ENCODE data around the gene ALDH3A1. TPM values are rescaled to one million over a fixed set of nuclear protein-coding genes. Genes with fewer than 3 reads are reported as not detected.

ALDH3A1 gene
- total RNA-seq, 1 experiment from 2014 or later = 0.39 TPM

DNA sequence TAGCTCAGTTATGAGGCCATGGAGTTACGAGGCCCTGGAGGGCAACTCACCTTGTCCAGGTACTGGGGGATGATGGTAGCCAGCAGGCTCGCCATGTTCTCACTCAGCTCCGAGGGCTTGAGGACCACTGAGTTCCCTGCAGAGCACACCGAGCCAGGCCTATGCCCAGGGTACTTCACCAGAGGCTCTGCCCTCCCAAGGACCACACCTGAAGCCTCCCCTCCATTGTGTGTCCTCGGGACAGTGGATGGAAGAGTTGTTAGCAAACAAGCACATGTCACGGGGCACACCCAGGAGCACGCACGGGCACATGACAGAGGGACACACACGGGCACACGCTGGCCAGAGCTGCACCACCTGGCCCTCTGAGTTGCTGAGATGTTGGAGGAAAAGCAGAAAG, 5.6 kb downstream of the ALDH3A1 start:
- Histone ChIP-seq H3K4me2 (ENCODE audit: insufficient read depth, insufficient read length, low read length) (no peak overlapping the region), H3K79me1 (ENCODE audit: insufficient read depth, low read depth, low read length, poor library complexity, severe bottlenecking) (no peaks in the 10 kb centered on the region), H3K18ac (ENCODE audit: insufficient read length, low read depth, low read length) (no peak overlapping the region), H3T11ph (ENCODE audit: low read length) (no peak overlapping the region), H2AK5ac (ENCODE audit: insufficient read length, low read length) (no peak overlapping the region), H3K23me2 (ENCODE audit: insufficient read length, low read depth, low read length, poor library complexity, severe bottlenecking) (peaks cover 7% of the 10 kb centered on the region), H2BK15ac (ENCODE audit: low read depth, low read length) (no peak overlapping the region), H3K4ac (ENCODE audit: low read depth, low read length) (no peak overlapping the region), H2BK5ac (ENCODE audit: insufficient read length, low read length) (no peak overlapping the region), H3K56ac (ENCODE audit: insufficient read length, low read depth, low read length) (no peak overlapping the region), H3K79me2 (ENCODE audit: insufficient read depth, low read length) (no peaks in the 10 kb centered on the region), H4K20me1 (ENCODE audit: control insufficient read depth, insufficient read depth, insufficient read length) (no peaks in the 10 kb centered on the region), H4K8ac (replicated peaks; ENCODE audit: insufficient read length, low read depth, low read length) (no peak overlapping the region), H4K91ac (ENCODE audit: insufficient read length, low read depth, low read length) (no peak overlapping the region), H3K9me3 (ENCODE audit: control insufficient read depth, low read depth, low read length) (no peaks in the 10 kb centered on the region), H2AFZ (ENCODE audit: low read length) (no peak overlapping the region), H2BK12ac (ENCODE audit: insufficient read length, low read depth, low read length) (no peak overlapping the region), H3K27me3 (ENCODE audit: insufficient read depth, low read length) (no peaks in the 10 kb centered on the region; the same call in 1 of the 2 replicates), H3K9ac (ENCODE audit: extremely low read depth, insufficient read length, low read length) (no peak overlapping the region), H3K14ac (ENCODE audit: insufficient read depth, low read length) (no peak overlapping the region), H2BK20ac (ENCODE audit: low read depth, low read length, poor library complexity, severe bottlenecking) (no peak overlapping the region), H3K23ac (ENCODE audit: insufficient read length, low read depth, low read length) (no peak overlapping the region), H3K27ac (ENCODE audit: insufficient read length, low read depth, low read length) (no peak overlapping the region), H2BK120ac (ENCODE audit: low read depth, low read length, poor library complexity, severe bottlenecking) (no peak overlapping the region), H3K4me1 (ENCODE audit: insufficient read depth, low read length) (no peaks in the 10 kb centered on the region), H4K5ac (ENCODE audit: insufficient read length, low read depth, low read length) (no peak overlapping the region)
- TF ChIP-seq, protein P1, sequence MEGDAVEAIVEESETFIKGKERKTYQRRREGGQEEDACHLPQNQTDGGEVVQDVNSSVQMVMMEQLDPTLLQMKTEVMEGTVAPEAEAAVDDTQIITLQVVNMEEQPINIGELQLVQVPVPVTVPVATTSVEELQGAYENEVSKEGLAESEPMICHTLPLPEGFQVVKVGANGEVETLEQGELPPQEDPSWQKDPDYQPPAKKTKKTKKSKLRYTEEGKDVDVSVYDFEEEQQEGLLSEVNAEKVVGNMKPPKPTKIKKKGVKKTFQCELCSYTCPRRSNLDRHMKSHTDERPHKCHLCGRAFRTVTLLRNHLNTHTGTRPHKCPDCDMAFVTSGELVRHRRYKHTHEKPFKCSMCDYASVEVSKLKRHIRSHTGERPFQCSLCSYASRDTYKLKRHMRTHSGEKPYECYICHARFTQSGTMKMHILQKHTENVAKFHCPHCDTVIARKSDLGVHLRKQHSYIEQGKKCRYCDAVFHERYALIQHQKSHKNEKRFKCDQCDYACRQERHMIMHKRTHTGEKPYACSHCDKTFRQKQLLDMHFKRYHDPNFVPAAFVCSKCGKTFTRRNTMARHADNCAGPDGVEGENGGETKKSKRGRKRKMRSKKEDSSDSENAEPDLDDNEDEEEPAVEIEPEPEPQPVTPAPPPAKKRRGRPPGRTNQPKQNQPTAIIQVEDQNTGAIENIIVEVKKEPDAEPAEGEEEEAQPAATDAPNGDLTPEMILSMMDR (conservative IDR thresholded peaks at IDR 0.05) = no peak
- Mint-ChIP-seq H3K27me3 (ENCODE audit: low read depth) (peaks cover 13% of the 10 kb centered on the region), H3K9me3 (peaks cover 0 to 3% of the 10 kb centered on the region in 2 experiments; a peak in 1 of 5 replicates), H3K36me3 (ENCODE audit: insufficient read depth in 1 of 3, low read depth in 3 of 3) (no peaks in the 10 kb centered on the region; a peak in 1 of 7 replicates), H3K4me1 (peaks cover 4 to 8% of the 10 kb centered on the region in 2 experiments), H3K4me3 (no peak overlapping the region), H3K27ac (no peak overlapping the region)
- no CpG with 5 or more reads among the region's 10 CpGs for WGBS (ENCODE audit: extremely low coverage, insufficient read length, low lambda C conversion rate)
- no peak for DNase-seq
